GM12892 (cell line): ENCODE results near the gene RHAG.

Source experiments
- POLR2A ChIP-seq: IDR thresholded peaks from 2 replicates; pipeline ENCODE4 v1.6.1; 2011; ENCODE audit warnings: low read depth, low read length, control low read depth
- TAF1 ChIP-seq: IDR thresholded peaks from 2 replicates; pipeline ENCODE4 v1.6.1; 2011; ENCODE audit warnings: low read depth, mild to moderate bottlenecking, control low read depth, low read length, borderline replicate concordance

DNA sequence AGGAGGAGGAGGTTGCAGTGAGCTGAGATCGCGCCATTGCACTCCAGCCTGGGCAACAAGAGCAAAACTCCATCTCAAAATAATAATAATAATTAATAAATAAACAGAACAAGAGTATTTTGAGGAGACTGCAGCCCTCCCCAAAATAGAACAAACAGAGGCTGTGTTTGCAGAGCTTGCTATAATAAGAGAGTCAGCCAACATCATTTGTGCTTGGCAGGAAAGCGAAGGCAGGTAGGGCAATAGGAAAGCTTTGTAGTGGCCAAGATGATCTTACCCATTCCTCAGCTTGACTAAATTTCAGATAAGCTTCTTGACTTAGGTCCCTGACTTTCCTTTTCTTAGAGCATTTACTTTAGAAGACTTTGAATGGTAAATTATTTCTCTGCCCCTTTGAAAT is 79.5 kb downstream of the RHAG start:
- TF ChIP-seq POLR2A, result no peak
- TF ChIP-seq TAF1, result no peak
